Stomach (tissue), 9 donors: ENCODE data around the gene AMHR2. TPM values are rescaled to one million over a fixed set of nuclear protein-coding genes. Genes with fewer than 3 reads are reported as not detected.

Experiments
- DNase-seq, 2 donors: peaks; one replicate each; pipeline versions ENCODE4 v3.0.0 to v3.0.0-alpha.2; 2013 to 2019
- H3K27ac ChIP-seq, 5 donors: fragments of 200-600 bp in 4 of 5; sonication (generic) in 4 of 5; one replicate each; pipeline ENCODE4 v1.5.1; 2013 to 2019; ENCODE audit warnings: mild to moderate bottlenecking in 1 of 5, moderate library complexity in 1 of 5
- H3K27me3 ChIP-seq, 3 donors: fragments of 200-600 bp; sonication (generic); one replicate each; pipeline ENCODE4 v1.5.1; 2017 to 2019; ENCODE audit warnings: mixed run types in 1 of 3
- H3K36me3 ChIP-seq, 4 donors: fragments of 200-600 bp; sonication (generic); 1 replicate in 3 of 4; 2 replicates in 1 of 4; pipeline ENCODE4 v1.5.1; 2016 to 2019
- H3K4me1 ChIP-seq, 4 donors: fragments of 200-600 bp; sonication (generic); one replicate each; pipeline ENCODE4 v1.5.1; 2016 to 2019
- H3K4me3 ChIP-seq, 4 donors: fragments of 200-600 bp; sonication (generic) in 3 of 4; one replicate each; pipeline ENCODE4 v1.5.1; 2016 to 2019; ENCODE audit warnings: mild to moderate bottlenecking in 1 of 4
- H3K9me3 ChIP-seq, 4 donors: fragments of 200-600 bp; sonication (generic); one replicate each; pipeline ENCODE4 v1.5.1; 2016 to 2019
- EP300 ChIP-seq: sonication (generic); formaldehyde crosslinking; IDR thresholded peaks from one replicate; pipeline ENCODE4 v1.6.1; 2017; ENCODE audit warnings: antibody characterized with exemption
- POLR2A ChIP-seq, 4 donors: fragments of 450-650 bp; IDR thresholded peaks; one replicate each; pipeline ENCODE4 v1.6.1; 2016; ENCODE audit warnings: antibody characterized with exemption in 4 of 4, control low read depth in 2 of 4, mild to moderate bottlenecking in 1 of 4, moderate library complexity in 1 of 4
- POLR2AphosphoS5 ChIP-seq, 3 donors: sonication (generic); formaldehyde crosslinking; IDR thresholded peaks; one replicate each; pipeline ENCODE4 v1.6.1; 2016; ENCODE audit warnings: antibody characterized with exemption in 3 of 3
- WGBS, 5 donors: extraction: QIAGEN DNeasy Blood & Tissue Kit in 3 of 5; methylation state at CpG; one replicate each; pipeline versions ENCODE4 v1.1.5 to v1.1.7; 2013 to 2018; 5-methylcytosine and 5-hydroxymethylcytosine counted together
- intact Hi-C: fragments of 100-400 bp; cut with DNase I; formaldehyde crosslinking; loops from one replicate; pipeline ENCODE4 v1.15.1; 2023; ENCODE audit warnings: low total_unique reads
- polyA plus RNA-seq, 3 donors: library from polyadenylated mRNA; stranded (reverse); fragments of 200-250 nt; gene quantifications; one replicate each; pipeline ENCODE4 v1.2.3, GENCODE V29; 2013
- total RNA-seq, 5 donors: library from RNA; depleted of rRNA; stranded (reverse); fragments of >200 nt; gene quantifications; one replicate each; pipeline versions ENCODE4 v1.1.0 to v1.2.3, GENCODE V29; 2014 to 2016
- TF ChIP-seq, protein P1 (sequence below), 7 experiments: fragments of 450-650 bp in 4 of 7; fragments of 200-600 bp in 3 of 7; sonication (generic) in 3 of 7; IDR thresholded peaks; one replicate each; pipeline ENCODE4 v1.5.1; 2016 to 2019; ENCODE audit warnings: antibody characterized with exemption in 7 of 7, control low read depth in 2 of 7, mild to moderate bottlenecking in 1 of 7
- donor health status: healthy with polysubstance abuse.
- donor health status: Bipolar disorder and iron deficiency.
- donor health status: healthy.

AMHR2 gene
- total and polyA plus RNA-seq, 8 donors, result 0.23 to 1.8 (median 0.25) TPM; not detected in 5

DNA sequence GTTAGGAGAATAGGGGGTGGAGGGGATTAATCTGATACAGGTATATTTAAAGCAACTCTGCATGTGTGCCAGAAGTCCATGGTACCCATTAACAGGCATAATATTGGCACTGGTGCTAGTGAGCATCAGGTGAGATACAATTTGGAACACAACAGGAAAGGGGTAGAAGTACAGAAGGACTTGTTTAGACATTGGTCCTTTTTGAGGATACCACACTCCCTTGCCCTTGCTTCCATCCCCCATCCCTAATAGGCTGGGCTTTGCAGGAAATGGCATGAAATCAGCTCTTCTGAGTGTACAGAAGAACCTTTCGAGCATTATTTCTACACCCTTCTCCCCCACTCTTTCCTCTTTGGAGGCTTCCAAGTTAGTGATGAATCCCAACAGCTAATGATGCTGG, 44.6 kb downstream of the AMHR2 start:
- Histone ChIP-seq H3K4me3 (no peak overlapping the region), H3K36me3 (peaks cover 99 to 100% (median 100%) of the 10 kb centered on the region in 4 donors), H3K27ac (no peak overlapping the region), H3K4me1 (peaks cover under 1 to 74% (median 35%) of the 10 kb centered on the region in 4 donors), H3K9me3 (no peaks in the 10 kb centered on the region), H3K27me3 (no peaks in the 10 kb centered on the region)
- no peak for DNase-seq
- TF ChIP-seq POLR2AphosphoS5 (IDR thresholded peaks at IDR 0.05) (no peak), EP300 (no peak), POLR2A (IDR thresholded peaks at IDR 0.05) (no peak)
- TF ChIP-seq, protein P1, sequence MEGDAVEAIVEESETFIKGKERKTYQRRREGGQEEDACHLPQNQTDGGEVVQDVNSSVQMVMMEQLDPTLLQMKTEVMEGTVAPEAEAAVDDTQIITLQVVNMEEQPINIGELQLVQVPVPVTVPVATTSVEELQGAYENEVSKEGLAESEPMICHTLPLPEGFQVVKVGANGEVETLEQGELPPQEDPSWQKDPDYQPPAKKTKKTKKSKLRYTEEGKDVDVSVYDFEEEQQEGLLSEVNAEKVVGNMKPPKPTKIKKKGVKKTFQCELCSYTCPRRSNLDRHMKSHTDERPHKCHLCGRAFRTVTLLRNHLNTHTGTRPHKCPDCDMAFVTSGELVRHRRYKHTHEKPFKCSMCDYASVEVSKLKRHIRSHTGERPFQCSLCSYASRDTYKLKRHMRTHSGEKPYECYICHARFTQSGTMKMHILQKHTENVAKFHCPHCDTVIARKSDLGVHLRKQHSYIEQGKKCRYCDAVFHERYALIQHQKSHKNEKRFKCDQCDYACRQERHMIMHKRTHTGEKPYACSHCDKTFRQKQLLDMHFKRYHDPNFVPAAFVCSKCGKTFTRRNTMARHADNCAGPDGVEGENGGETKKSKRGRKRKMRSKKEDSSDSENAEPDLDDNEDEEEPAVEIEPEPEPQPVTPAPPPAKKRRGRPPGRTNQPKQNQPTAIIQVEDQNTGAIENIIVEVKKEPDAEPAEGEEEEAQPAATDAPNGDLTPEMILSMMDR (IDR thresholded peaks at IDR 0.05), result no peak
- intact Hi-C loops, result loop anchor here (10.0 kb wide), 1 partner anchor 47 kb away; no protein-coding TSS in a partner anchor
- 64 to 84% (median 69%) methylated on average over 1 of the region's 1 CpG for WGBS, 5 donors

DNA sequence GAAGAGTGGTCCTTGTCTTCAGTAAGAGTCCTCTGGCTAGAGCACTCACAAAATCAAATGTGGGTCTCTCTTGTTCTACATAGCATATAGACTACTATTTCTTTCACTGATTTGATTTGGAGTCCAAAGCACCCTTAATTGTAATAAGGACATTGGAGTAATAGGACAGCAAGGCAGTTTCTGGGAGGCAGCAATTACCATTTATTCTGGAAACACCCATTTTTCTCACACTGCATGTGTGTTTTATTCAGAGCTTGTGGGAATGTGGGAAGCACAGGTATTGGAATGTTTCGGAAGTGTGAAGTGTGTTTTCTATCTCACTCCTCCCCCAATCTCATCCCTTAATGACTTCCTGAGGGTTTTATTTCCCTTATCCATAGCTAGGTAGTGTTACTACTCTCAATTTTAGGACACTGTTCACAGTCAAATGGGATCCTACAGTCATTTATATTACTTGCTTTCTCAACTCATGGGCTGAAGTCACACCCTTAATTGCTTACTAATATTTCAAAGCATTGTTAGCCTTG, 48.5 kb downstream of the AMHR2 start:
- Histone ChIP-seq H3K27me3 (no peaks in the 10 kb centered on the region), H3K27ac (no peak overlapping the region), H3K9me3 (no peaks in the 10 kb centered on the region), H3K4me1 (peaks cover 22 to 75% (median 42%) of the 10 kb centered on the region in 4 donors), H3K4me3 (no peak overlapping the region), H3K36me3 (peaks cover 89 to 100% (median 100%) of the 10 kb centered on the region in 4 donors)
- 73 to 91% (median 88%) methylated on average over 1 of the region's 1 CpG for WGBS, 5 donors
- TF ChIP-seq POLR2A (IDR thresholded peaks at IDR 0.05) (no peak), EP300 (no peak), POLR2AphosphoS5 (IDR thresholded peaks at IDR 0.05) (no peak)
- TF ChIP-seq, protein P1 (IDR thresholded peaks at IDR 0.05), result no peak
- intact Hi-C loops, result no loop called here
- no peak for DNase-seq

DNA sequence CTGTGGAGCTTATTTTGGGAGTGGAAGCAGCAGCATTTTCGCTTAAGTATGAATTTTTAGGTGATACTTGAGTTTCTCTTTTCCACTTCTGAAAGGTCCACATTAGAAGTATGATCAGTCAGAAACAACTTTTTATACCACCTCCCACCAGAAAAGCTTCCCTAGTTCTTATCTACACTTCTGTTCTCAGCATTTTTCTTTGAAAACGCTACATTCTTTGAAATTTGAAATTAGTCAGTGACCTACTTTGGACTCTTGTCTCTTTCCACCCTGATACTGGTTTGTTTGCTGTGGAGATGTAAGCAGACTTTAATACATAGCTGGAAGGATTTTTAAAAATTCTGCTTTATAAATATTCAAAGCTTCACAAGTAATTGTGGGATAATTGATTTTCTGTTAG, 50.4 kb downstream of the AMHR2 start:
- DNase-seq, result no peak
- no peak overlapping the region for H3K4me3 ChIP-seq
- H3K27me3 ChIP-seq, result no peaks in the 10 kb centered on the region
- peaks cover 22 to 95% (median 49%) of the 10 kb centered on the region in 4 donors for H3K4me1 ChIP-seq
- H3K36me3 ChIP-seq, result peaks cover 88 to 100% (median 100%) of the 10 kb centered on the region in 4 donors
- TF ChIP-seq EP300 (no peak), POLR2A (IDR thresholded peaks at IDR 0.05) (no peak), POLR2AphosphoS5 (IDR thresholded peaks at IDR 0.05) (no peak)
- TF ChIP-seq, protein P1 (IDR thresholded peaks at IDR 0.05), result no peak
- WGBS, 5 donors, result 51 to 74% (median 59%) methylated on average over 2 of the region's 2 CpGs
- peak overlapping the region in 1 of 5 donors; percentile 52 for H3K27ac ChIP-seq
- intact Hi-C loops, result no loop called here
- H3K9me3 ChIP-seq, result no peaks in the 10 kb centered on the region

DNA sequence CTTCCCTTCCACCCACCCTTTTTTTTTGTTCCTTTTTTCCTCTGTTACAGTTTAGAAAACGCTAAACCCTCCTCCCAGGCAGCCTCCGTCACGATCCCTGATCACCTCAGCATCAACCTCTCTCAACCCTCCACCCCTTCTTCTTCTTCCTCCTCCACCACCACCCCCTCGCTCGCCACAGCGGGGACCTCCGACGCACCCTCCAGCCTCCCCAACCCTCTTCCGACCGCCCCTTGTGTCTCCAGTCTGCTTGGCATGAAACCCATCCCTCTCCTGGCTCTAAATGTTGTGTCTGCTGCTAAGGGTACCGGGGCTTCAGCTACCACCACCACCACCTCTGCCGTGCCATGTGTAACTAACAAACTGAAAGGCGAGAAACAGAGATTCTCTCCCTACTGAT, 51.2 kb downstream of the AMHR2 start:
- intact Hi-C loops, result no loop called here
- WGBS, 5 donors, result 57 to 74% (median 59%) methylated on average over 13 of the region's 13 CpGs
- H3K4me3 ChIP-seq, result peak overlapping the region in 1 of 4 donors; percentile 21
- no peaks in the 10 kb centered on the region for H3K27me3 ChIP-seq
- H3K9me3 ChIP-seq, result no peaks in the 10 kb centered on the region
- no peak for DNase-seq
- H3K27ac ChIP-seq, result peak overlapping the region in 3 of 5 donors; percentile 23 to 56 (median 52)
- peaks cover 22 to 96% (median 51%) of the 10 kb centered on the region in 4 donors for H3K4me1 ChIP-seq
- TF ChIP-seq, protein P1 (IDR thresholded peaks at IDR 0.05), result no peak
- no peak for TF ChIP-seq POLR2A (IDR thresholded peaks at IDR 0.05)
- TF ChIP-seq EP300, result no peak
- no peak for TF ChIP-seq POLR2AphosphoS5 (IDR thresholded peaks at IDR 0.05)
- peaks cover 86 to 100% (median 100%) of the 10 kb centered on the region in 4 donors for H3K36me3 ChIP-seq
